Hypothalamus (tissue), 51 donors: Measurements from ENCODE around the gene KDSR.

Experiments
- DNase-seq, 51 donors: peaks; one replicate each; lab custom pipeline; 2025; lab: John Stamatoyannopoulos, UW

Gene KDSR

GRCh38 chr18:63290166-63290820 is 76.7 kb downstream of the KDSR start:
- DNase-seq = no peak

- no peak for DNase-seq
Observed at GRCh38 chr18:63288311-63288710, 78.7 kb downstream of the KDSR start.

- no peak for DNase-seq
Observed at GRCh38 chr18:63287691-63288220, 79.2 kb downstream of the KDSR start.

GRCh38 chr18:63286926-63287325 is 80.1 kb downstream of the KDSR start:
- no peak for DNase-seq

- peak in 10 of 51 donors; percentile 20 to 63 (median 41) for DNase-seq
Observed at GRCh38 chr18:63284827-63285733, 81.9 kb downstream of the KDSR start.

GRCh38 chr18:63284173-63284799 is 82.7 kb downstream of the KDSR start:
- DNase-seq = no peak

- DNase-seq = peak in 1 of 51 donors; percentile 8
Observed at GRCh38 chr18:63283305-63284094, 83.5 kb downstream of the KDSR start.

- DNase-seq = no peak
Observed at GRCh38 chr18:63282793-63283192, 84.2 kb downstream of the KDSR start.
